Measurements from ENCODE around the gene HAPSTR1.

The HAPSTR1 gene

GRCh38 chr16:9113707-9114106 is 22.3 kb downstream of the HAPSTR1 start:
- DNase-seq (ENCODE audit: extremely low spot score): no peak
- CTCF ChIA-PET: no interaction called here
- POLR2A ChIA-PET: no interaction called here
- no peak for TF ChIP-seq LEF1 (IDR thresholded peaks at IDR 0.05; ENCODE audit: borderline replicate concordance)
- TF ChIP-seq ARNT (IDR thresholded peaks at IDR 0.05): no peak
- TF ChIP-seq SP1 (IDR thresholded peaks at IDR 0.05): no peak
- no peak for TF ChIP-seq L3MBTL2 (conservative IDR thresholded peaks at IDR 0.05)
- TF ChIP-seq CTBP1 (IDR thresholded peaks at IDR 0.05; ENCODE audit: borderline replicate concordance): no peak
- TF ChIP-seq HDGF (IDR thresholded peaks at IDR 0.05; ENCODE audit: borderline replicate concordance): no peak

- TF ChIP-seq ZNF384 (IDR thresholded peaks at IDR 0.05) (no peak), HDGF (IDR thresholded peaks at IDR 0.05; ENCODE audit: borderline replicate concordance) (no peak), BHLHE40 (IDR thresholded peaks at IDR 0.05; ENCODE audit: borderline replicate concordance) (no peak), L3MBTL2 (conservative IDR thresholded peaks at IDR 0.05) (no peak), SP1 (IDR thresholded peaks at IDR 0.05) (no peak), SUZ12 (IDR thresholded peaks at IDR 0.05) (no peak), FOXA1 (IDR thresholded peaks at IDR 0.05) (no peak), PKNOX1 (IDR thresholded peaks at IDR 0.05) (no peak), CTBP1 (IDR thresholded peaks at IDR 0.05; ENCODE audit: borderline replicate concordance) (no peak), LEF1 (IDR thresholded peaks at IDR 0.05; ENCODE audit: borderline replicate concordance) (no peak)
- ChIA-PET POLR2A (interaction anchor here (0.8 kb wide), 1 partner anchor 23 kb away, joined by 3 read pairs; the partner anchor contains the start of gene HAPSTR1), CTCF (no interaction called here)
- no peak for DNase-seq (ENCODE audit: extremely low spot score)
These were observed 22.7 kb downstream of the HAPSTR1 start for GRCh38 chr16:9114112-9114511.

- TF ChIP-seq LEF1 (IDR thresholded peaks at IDR 0.05; ENCODE audit: borderline replicate concordance) (no peak), FOXK2 (IDR thresholded peaks at IDR 0.05) (no peak), FOXA1 (IDR thresholded peaks at IDR 0.05) (no peak), ARNT (IDR thresholded peaks at IDR 0.05) (no peak), ELF4 (IDR thresholded peaks at IDR 0.05) (no peak), PKNOX1 (IDR thresholded peaks at IDR 0.05) (no peak), HDGF (IDR thresholded peaks at IDR 0.05; ENCODE audit: borderline replicate concordance) (no peak), NFRKB (IDR thresholded peaks at IDR 0.05) (no peak), FOXM1 (IDR thresholded peaks at IDR 0.05; ENCODE audit: borderline replicate concordance) (no peak), TARDBP (IDR thresholded peaks at IDR 0.05) (no peak), CTBP1 (IDR thresholded peaks at IDR 0.05; ENCODE audit: borderline replicate concordance) (no peak), SUZ12 (IDR thresholded peaks at IDR 0.05) (no peak), BHLHE40 (IDR thresholded peaks at IDR 0.05; ENCODE audit: borderline replicate concordance) (no peak), ZNF384 (IDR thresholded peaks at IDR 0.05) (no peak), L3MBTL2 (conservative IDR thresholded peaks at IDR 0.05) (no peak), SP1 (IDR thresholded peaks at IDR 0.05) (no peak)
- no peak for DNase-seq (ENCODE audit: extremely low spot score)
- ChIA-PET CTCF (no interaction called here), POLR2A (interaction anchor here (0.8 kb wide), 1 partner anchor 24 kb away, joined by 3 read pairs; the partner anchor contains the start of gene HAPSTR1)
These were observed 23.4 kb downstream of the HAPSTR1 start for GRCh38 chr16:9114842-9115241.

- no peak for DNase-seq (ENCODE audit: extremely low spot score)
- TF ChIP-seq ZNF384 (IDR thresholded peaks at IDR 0.05) (no peak), CTBP1 (IDR thresholded peaks at IDR 0.05; ENCODE audit: borderline replicate concordance) (no peak), PKNOX1 (IDR thresholded peaks at IDR 0.05) (no peak), SUZ12 (IDR thresholded peaks at IDR 0.05) (no peak), ARNT (IDR thresholded peaks at IDR 0.05) (no peak), HDGF (IDR thresholded peaks at IDR 0.05; ENCODE audit: borderline replicate concordance) (no peak), L3MBTL2 (conservative IDR thresholded peaks at IDR 0.05) (no peak), FOXK2 (IDR thresholded peaks at IDR 0.05) (no peak), ELF4 (IDR thresholded peaks at IDR 0.05) (no peak)
- ChIA-PET POLR2A (no interaction called here), CTCF (no interaction called here)
These were observed 23.8 kb downstream of the HAPSTR1 start for GRCh38 chr16:9115277-9115676.

- ChIA-PET POLR2A (no interaction called here), CTCF (no interaction called here)
- no peak for DNase-seq (ENCODE audit: extremely low spot score)
- no peak for TF ChIP-seq BHLHE40 (IDR thresholded peaks at IDR 0.05; ENCODE audit: borderline replicate concordance)
- no peak for TF ChIP-seq ZNF384 (IDR thresholded peaks at IDR 0.05)
- no peak for TF ChIP-seq CTBP1 (IDR thresholded peaks at IDR 0.05; ENCODE audit: borderline replicate concordance)
- no peak for TF ChIP-seq FOXA1 (IDR thresholded peaks at IDR 0.05)
- TF ChIP-seq L3MBTL2 (conservative IDR thresholded peaks at IDR 0.05): no peak
- no peak for TF ChIP-seq ELF4 (IDR thresholded peaks at IDR 0.05)
- no peak for TF ChIP-seq FOXK2 (IDR thresholded peaks at IDR 0.05)
- no peak for TF ChIP-seq NFRKB (IDR thresholded peaks at IDR 0.05)
- no peak for TF ChIP-seq LEF1 (IDR thresholded peaks at IDR 0.05; ENCODE audit: borderline replicate concordance)
- TF ChIP-seq HDGF (IDR thresholded peaks at IDR 0.05; ENCODE audit: borderline replicate concordance): no peak
- TF ChIP-seq ARNT (IDR thresholded peaks at IDR 0.05): no peak
- TF ChIP-seq SP1 (IDR thresholded peaks at IDR 0.05): no peak
These were observed 24.7 kb downstream of the HAPSTR1 start for GRCh38 chr16:9116141-9116540.

GRCh38 chr16:9118170-9118569 is 26.7 kb downstream of the HAPSTR1 start:
- CTCF ChIA-PET: no interaction called here
- DNase-seq (ENCODE audit: extremely low spot score): no peak
- POLR2A ChIA-PET: no interaction called here
- TF ChIP-seq PKNOX1 (IDR thresholded peaks at IDR 0.05) (no peak), FOXA1 (IDR thresholded peaks at IDR 0.05) (no peak), TARDBP (IDR thresholded peaks at IDR 0.05) (no peak), ZNF384 (IDR thresholded peaks at IDR 0.05) (no peak), L3MBTL2 (conservative IDR thresholded peaks at IDR 0.05) (no peak), ELF4 (IDR thresholded peaks at IDR 0.05) (no peak), HDGF (IDR thresholded peaks at IDR 0.05; ENCODE audit: borderline replicate concordance) (no peak), SP1 (IDR thresholded peaks at IDR 0.05) (no peak), FOXK2 (IDR thresholded peaks at IDR 0.05) (no peak), NFRKB (IDR thresholded peaks at IDR 0.05) (no peak), BHLHE40 (IDR thresholded peaks at IDR 0.05; ENCODE audit: borderline replicate concordance) (no peak), CTBP1 (IDR thresholded peaks at IDR 0.05; ENCODE audit: borderline replicate concordance) (no peak), ARNT (IDR thresholded peaks at IDR 0.05) (no peak), FOXM1 (IDR thresholded peaks at IDR 0.05; ENCODE audit: borderline replicate concordance) (no peak), SUZ12 (IDR thresholded peaks at IDR 0.05) (no peak), LEF1 (IDR thresholded peaks at IDR 0.05; ENCODE audit: borderline replicate concordance) (no peak)
